ENCODE results near the gene CDC25B.

GRCh38 chr20:3753098-3753497 lies 43.0 kb upstream of the CDC25B start:
- TF ChIP-seq, protein P1, sequence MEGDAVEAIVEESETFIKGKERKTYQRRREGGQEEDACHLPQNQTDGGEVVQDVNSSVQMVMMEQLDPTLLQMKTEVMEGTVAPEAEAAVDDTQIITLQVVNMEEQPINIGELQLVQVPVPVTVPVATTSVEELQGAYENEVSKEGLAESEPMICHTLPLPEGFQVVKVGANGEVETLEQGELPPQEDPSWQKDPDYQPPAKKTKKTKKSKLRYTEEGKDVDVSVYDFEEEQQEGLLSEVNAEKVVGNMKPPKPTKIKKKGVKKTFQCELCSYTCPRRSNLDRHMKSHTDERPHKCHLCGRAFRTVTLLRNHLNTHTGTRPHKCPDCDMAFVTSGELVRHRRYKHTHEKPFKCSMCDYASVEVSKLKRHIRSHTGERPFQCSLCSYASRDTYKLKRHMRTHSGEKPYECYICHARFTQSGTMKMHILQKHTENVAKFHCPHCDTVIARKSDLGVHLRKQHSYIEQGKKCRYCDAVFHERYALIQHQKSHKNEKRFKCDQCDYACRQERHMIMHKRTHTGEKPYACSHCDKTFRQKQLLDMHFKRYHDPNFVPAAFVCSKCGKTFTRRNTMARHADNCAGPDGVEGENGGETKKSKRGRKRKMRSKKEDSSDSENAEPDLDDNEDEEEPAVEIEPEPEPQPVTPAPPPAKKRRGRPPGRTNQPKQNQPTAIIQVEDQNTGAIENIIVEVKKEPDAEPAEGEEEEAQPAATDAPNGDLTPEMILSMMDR (IDR thresholded peaks at IDR 0.05; ENCODE audit: low read depth, low read length), result peak; percentile 96
- no peak for TF ChIP-seq POLR2A (IDR thresholded peaks at IDR 0.05; ENCODE audit: extremely low read depth, insufficient read length)

Data from NB4 (cell line).